Measurements from ENCODE around the gene ITFG1.

GRCh38 chr16:47150067-47150466, 310.8 kb downstream of the ITFG1 start:
- TF ChIP-seq POLR2AphosphoS5 (IDR thresholded peaks at IDR 0.05; ENCODE audit: borderline replicate concordance, low read depth, low read length) (no peak), EZH2 (IDR thresholded peaks at IDR 0.05) (no peak), FOXP2 (optimal IDR thresholded peaks at IDR 0.05; ENCODE audit: control extremely low read depth, extremely low read length, insufficient read depth) (no peak)

Data from SK-N-MC (cell line).